Adrenal gland (tissue), 5 donors: Measurements from ENCODE around the gene THAP12.

Experiments
- CTCF ChIP-seq, 6 experiments: fragments of 450-650 bp in 4 of 6; fragments of 200-600 bp in 2 of 6; sonication (generic) in 1 of 6; IDR thresholded peaks; 1 replicate in 5 of 6; 2 replicates in 1 of 6; pipeline versions ENCODE4 v1.5.1 to v1.8.0; 2016 to 2021; ENCODE audit warnings: antibody characterized with exemption in 6 of 6, mild to moderate bottlenecking in 2 of 6, moderate library complexity in 1 of 6
- POLR2A ChIP-seq, 2 donors: fragments of 450-650 bp; IDR thresholded peaks; one replicate each; pipeline ENCODE4 v1.6.1; 2017; ENCODE audit warnings: antibody characterized with exemption in 2 of 2, mild to moderate bottlenecking in 2 of 2, moderate library complexity in 1 of 2
- donor health status: DM: no; HTN: no; CAD: no.

GRCh38 chr11:76400967-76401366 lies 20.0 kb upstream of the THAP12 start:
- TF ChIP-seq POLR2A (IDR thresholded peaks at IDR 0.05) (no peak), CTCF (IDR thresholded peaks at IDR 0.05) (no peak)
